Activated CD8-positive, alpha-beta memory T cell treated with anti-CD3 and anti-CD28 coated beads, Interleukin-2, amount 50 U/mL, for 48 hours (primary cell): ENCODE results near the gene DLX6.

Source experiments
- DNase-seq: peaks from one replicate; pipeline ENCODE4 v3.0.0-alpha.2; 2020

Gene DLX6

GRCh38 chr7:97011536-97012364, 6.4 kb downstream of the DLX6 start:
- no peak for DNase-seq

DNA sequence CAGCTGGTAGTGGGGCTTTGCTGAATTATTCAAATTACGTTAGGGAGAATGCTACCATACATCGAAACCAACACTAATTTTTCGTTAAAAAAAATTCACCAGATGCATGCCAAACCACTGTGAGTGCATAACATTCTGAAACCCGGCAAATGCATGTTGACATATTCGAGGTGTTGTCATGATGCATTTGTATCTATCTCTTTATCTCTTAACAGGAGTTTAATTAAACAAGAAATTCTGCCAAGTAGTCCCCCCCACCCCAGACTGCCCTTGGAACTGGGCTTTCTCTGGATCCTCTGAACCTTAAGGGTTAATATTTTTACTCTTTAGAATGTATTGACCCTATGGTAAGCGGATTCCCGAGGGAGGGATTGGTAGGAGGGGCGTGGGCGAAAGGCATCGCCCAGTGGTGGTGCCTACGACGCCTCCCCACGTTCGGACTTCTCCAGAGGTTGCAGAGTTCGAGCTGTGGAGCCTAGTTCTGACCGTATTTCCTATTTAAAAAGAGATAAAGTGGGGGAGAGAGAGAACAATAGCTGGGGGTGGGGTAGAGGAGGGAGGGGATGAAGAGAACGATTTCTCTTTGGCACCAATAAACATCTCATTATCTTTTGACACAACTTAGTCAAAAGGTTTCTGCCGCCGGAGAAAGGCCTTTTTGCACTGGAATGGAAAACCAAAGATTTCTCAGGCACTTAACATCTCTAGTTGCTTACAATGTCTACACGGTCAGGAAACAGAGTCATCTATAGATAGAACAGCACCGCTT, 7.2 kb downstream of the DLX6 start:
- DNase-seq: no peak

GRCh38 chr7:97013134-97013844, 7.9 kb downstream of the DLX6 start:
- DNase-seq: no peak

DNA sequence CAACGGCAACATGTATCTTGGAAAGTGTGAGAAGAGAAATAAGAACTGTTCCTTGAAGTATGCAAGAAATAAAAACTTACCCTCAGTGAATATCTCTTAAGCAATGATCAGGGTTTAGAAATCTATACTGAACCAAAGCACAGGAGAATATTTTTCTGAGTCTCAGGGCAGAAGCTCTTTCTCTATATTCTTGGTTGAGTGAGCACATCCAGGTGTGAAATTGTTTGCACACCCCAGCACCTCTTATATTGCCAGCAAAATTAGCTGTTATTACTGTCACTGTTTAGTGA, 8.4 kb downstream of the DLX6 start:
- DNase-seq: no peak

DNA sequence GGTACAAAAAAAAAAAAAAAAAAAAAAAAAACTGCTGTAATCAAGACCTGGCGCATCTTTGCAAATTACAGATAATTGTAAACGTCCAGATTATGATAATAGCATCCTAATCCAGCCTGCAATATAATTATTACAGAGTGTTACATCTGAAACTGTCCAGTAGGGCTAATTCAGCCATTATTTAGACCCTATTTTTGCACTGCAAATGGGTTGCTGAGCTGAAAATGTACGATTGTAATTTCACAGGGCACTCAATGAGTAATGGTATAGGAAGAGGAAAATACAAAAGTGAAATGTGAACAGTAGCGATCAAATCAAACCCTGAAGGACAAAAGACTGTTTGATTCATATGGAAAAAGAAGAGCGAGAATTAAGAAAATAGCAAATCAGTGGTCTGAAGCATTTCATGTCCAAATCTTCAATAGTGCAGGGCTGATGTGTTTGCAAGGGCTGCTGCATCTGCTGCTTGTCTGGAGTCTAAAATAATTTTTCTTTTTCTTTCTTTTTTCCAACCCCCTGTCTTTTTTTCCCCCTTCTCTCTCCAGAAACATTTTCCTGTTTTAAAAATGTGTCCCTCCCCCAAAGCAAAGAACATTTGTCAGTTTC, 8.9 kb downstream of the DLX6 start:
- DNase-seq: no peak

GRCh38 chr7:97015279-97015678, 9.9 kb downstream of the DLX6 start:
- no peak for DNase-seq

DNA sequence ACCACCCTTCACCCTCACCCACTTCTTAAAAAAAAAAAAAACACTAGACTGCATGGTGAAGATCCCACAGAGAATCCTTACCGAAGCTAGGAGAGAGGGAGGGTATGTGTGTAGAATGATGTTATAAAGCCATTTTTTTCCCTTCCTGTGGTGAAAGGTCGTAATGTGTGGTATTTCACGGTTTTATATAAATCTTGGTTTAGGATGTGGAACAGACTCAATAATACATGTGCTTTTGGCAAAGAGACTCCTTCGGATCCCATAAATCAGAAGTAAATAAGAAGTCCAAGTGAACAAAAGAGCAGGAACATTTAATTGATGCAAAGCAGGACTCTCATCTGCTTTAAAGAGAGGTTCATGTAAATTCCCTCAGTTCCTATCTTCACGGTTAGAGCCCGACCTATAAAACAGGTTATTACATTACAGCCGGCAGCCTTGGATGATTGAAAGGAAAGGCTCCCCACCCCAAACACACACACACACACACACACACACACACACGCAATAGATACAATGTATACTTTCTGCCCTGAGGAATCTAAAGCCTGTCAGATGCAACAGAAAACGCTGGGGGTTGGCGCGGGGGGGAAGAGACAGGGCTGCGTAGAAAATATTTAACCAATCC, 10.5 kb downstream of the DLX6 start:
- DNase-seq: no peak

DNA sequence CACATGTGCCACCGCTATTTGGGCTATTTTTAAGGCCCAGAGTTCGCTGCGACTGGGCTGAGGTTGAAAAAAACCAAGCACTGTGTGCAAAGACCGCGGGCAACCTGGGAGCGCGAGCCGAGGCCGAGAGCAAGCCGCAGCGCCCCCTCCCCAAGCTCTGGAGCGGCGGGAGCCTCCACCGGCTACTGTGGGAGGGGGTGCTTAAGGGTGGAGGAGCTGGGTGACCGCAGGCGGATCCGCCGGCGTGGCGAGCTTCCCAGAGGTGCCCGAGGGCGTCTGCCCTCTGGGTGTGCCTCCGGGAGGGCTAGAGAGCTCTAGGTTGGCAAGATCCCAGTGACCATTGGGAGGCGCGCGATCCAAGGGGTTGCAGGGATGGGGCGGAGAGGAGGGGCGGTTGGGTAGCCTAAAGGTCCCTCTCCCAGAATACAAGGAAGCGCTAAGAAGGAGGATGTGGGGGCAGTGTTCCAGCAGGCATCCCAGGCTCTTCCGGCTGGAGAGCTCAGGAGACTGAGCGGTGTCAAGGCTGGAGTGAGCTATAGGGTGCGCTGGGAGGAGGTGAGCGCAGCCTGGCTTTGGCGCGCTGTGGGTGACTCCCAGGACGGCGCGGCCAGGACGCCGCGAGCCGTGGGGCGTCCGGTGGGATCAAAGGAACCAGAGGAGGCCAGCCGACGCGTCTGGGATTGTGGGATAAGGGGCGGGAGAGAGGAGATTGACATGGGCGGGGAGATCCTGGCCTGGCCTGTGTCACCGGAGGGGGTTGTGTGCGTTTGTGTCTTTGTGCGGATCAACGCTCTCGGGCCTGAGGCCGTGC, 11.2 kb downstream of the DLX6 start:
- DNase-seq: no peak

DNA sequence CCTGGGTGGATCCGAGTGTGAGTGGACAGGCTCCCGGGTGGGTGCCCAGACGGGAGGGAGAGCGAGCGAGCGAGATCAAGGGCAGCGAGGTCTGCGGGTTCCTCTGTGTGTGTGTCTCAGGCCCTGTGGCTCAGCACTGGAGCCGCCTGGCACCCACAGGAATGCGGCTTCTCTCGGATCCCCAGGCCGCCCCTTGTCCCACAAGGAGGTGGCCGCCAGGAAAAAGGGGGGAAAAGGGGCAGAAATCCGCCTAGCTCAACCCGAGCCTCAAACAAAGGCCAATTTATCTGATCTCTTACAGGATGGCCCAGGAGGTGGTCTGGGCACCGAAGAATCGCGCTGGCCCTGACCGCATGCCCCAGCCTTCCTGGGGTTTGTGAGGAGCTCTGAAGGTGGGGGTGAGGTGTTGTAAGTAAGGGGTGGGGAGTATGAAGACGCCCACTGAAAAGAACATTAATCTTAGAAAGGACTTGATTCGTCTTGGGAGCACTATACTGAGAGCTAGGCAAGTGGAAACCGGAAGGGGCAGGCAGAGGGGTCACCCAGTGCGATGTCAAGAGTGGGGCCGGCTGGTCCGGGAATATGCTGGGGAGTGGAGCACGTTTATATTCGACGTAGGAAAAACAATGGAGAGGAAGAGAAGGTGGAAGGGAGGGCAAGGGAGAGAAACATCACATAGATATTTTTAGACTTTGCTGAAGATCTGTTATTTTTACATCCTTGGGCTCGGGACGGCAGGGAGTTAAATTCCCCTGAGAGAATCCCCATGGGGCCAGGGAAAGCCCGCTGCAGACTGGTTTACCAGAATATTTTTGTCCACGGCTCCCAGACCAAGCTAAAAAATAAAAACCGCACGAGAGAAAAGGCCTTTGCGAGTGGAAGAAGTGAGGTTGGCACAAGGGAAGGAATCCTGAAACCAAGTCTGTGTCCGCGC, 12.1 kb downstream of the DLX6 start:
- DNase-seq: no peak

GRCh38 chr7:97018126-97018601, 12.8 kb downstream of the DLX6 start:
- DNase-seq: no peak

DNA sequence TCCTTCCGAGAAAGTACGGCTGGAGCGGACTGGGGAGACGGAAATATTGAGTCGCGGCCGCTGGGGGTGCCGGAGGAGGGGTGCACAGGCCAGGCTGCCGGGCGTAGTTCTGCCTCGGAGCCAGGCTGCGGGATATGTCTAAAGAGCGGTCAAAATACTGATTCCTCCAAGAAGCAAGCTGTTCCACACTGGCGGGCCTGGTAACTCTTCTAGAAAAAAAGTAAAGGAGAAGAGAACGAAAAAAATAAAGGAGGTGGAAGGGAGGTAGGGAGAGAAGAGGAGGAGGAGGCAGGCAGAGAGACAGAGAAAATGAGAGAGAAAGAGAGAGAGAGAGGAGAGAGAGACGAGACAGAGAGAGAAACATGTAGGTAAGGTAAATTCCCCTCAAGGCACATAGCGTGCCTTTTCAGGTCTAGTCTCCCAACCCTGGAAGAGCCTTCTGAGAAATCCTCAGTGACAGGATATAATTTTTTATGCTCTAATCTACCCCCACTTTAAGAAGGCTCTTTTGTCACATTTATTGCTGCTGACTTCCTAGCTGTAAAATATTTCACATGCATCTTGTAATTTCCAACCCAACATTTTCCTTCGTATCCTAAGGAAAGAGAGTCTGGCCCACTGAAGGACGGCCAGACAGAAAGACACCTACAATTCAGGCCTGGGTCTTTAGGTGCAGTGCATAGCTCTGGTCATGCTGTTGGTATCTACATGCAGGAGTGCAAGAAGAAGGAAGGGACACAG, 13.6 kb downstream of the DLX6 start:
- DNase-seq: no peak

DNA sequence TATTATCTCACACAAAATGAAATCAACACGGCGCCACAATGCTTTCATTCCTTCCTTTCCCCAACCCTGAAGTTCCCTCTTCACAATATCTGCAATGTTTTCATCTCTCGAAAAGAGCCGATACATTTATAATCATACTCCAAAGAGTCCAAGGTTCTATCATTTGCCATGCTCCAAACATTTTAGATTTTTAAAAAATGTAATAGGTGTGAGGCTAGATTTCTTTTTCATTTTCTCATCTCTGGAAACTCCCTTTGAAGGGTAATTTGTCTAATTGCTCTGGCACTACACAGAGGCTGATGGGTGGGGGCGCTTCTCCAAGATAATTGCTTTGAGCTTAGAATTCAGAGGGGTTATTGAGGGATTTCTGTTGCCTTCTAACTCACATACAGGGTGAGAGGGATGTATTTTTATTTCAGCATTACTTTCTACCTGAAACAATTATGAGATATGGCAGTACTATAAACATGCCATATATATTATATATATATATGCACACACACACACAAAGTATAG, 14.4 kb downstream of the DLX6 start:
- DNase-seq: no peak

GRCh38 chr7:97020601-97020995, 15.2 kb downstream of the DLX6 start:
- no peak for DNase-seq

DNA sequence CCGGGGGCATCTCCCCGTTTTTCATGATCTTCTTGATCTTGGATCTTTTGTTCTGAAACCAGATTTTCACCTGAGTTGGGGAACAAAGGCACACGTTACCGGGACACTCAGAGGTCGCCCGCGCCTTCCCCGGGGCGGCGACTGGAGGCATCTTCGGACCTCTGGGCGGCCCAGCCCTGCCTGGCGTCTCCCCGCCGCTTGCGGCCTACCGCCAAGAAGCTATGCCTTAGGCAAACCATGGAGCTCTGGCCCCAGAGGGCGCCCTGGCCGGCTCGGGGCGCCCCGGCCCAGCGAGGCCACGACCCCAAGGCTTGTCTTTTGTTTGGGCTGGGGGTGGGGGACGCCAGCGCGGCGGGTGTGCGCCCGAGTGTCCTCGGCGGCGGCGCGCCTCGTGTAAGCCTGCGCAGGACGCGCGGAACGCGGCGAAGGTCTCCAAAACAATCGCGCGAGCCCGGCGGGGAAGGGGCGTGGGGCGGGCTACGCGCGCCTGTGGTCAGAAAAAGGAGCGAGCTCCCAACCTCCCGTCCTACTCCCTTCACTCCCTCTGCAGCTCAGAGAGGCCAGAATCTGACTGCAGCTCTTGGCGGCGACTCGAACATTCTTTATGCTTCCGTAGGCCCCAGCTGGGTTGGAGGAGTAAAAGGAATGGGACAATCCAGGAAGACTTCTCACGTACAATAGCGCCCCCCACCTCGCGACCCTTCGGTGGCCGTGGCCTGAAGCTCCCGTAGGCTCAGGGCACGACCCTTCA, 15.8 kb downstream of the DLX6 start:
- no peak for DNase-seq

- no peak for DNase-seq
Measured at GRCh38 chr7:97021747-97022490, 16.6 kb downstream of the DLX6 start.

DNA sequence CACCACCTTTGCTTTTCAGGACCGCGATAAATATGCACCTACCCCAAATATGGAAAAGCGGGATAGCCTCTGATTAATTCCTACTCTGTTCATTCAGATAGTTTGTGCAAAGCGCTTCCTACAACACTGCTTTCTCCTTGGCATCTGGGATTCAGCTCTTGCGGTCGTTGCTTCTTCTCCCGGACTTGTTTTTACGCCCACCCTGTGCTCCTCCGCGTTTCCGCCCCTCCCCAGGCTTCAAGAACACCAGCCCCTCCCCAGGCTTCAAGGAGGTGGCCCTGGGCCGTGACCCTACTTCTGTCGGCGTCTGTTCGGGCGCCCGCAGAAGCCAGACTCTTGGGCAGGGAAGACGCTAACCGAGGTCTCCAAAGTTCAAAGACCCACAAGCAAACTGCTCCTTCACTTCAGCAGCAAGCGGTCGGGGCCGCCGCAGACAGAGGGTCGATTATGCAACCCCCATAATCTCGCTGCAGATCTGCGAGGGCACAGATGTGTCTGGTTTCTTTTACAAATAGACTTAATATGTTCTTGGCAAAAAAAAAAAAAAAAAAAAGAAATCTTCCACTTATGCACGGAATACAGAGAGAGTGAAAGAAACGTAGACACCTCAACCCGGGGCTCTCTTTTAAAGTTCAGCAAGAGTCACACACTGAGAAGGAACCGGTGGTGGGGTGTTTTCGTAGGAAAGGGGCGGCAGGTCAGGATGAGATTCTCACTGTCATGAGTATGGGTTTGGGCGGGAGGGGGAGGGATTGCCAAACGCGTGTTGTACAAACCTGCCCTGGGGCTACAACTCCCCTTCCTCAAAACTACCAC, 17.3 kb downstream of the DLX6 start:
- no peak for DNase-seq
